Pons (tissue), 1 donor: ENCODE measurements around the gene CCDC88C.

Experiments used
- DNase-seq: peaks from one replicate; pipeline ENCODE4 v3.0.0-alpha.2; 2016; ENCODE audit warnings: low spot score

The CCDC88C gene

DNA sequence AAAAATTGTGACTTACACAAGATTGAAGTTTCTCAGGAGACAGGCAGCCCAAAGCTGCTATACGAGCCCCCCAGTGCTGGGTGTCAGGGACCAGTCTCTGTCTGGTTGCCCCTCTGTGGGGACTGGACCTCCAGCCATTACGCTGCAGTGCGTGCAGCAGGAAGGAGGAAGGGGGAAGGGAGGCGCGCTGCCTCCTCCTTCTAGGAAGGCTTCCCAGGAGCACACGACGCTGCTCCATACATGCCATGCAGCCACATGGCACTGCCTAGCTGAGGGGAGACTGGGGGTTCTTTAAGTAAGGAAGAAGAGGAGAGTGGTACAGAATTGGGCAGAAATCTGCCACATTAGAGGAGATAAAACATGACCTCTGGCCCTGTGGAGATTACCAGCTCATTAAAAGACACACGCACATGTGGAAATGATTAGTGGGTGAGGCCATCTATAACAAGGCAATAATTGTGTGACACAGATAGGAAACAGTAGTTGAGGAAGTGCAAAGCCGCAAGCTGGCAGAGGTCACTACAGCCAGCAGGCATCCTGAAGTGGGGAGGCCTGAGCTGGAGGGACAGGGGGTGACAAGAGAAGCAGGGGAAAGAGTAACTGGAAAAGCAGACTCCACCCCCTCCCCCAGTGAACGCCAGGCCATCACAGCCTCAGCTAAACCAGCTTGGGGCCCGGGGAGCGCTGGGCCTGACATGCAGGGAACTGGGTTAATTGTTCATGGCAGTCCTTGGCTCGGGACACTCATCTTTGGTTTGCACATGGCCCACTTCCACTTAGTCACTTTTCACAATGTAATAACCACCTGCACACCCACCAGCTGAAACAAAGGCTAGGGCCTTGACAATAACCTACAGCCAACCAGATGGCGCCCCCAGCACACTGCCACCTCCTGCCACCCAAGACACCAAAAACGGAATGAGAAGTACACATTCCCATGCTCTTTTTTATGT lies 39.6 kb downstream of the CCDC88C start:
- DNase-seq = peak; percentile 25

DNA sequence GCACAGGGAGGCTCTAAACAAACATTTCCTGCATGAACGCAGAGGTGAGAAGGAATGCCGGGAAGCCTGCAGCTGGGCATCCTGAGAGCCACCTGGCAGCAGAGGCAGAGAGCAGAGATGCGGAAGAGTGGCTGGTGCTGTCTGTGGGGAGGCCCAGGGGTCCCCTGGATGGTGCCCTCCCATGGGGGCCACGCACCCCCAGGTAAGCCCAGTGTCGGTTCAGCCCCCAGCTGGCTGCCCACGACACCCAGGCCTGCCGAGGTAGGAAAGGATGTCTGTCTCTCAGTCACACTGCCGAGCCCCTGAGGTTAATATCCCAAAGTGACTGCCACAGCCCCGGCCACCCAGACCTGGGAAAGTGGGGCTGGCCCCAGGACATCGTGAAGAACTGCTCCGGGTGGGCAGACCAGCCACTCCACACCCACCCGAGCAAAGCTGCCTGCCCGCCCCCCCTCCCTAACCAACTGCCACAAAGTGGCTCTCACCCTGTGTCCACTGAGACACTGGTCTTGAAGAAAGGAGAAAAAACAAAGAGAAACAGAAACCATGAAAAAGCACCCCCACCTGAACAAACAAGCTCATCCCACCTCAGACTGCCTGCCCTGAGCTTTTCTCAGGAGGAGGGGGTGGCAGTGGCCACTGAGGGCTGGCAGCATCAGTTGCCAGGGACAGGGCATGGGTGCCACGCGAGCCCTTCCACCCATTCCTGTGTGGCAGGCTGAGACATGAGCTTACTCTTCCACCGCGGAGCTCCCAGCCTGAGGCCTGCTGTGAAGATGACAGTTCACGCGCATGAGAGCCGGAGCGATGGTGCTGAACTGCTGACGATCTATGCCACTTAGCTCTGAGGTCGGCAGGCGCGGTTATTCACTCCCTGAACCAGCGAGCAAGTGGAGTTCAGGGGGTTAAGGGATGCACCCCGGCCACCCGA lies 40.8 kb downstream of the CCDC88C start:
- no peak for DNase-seq

DNA sequence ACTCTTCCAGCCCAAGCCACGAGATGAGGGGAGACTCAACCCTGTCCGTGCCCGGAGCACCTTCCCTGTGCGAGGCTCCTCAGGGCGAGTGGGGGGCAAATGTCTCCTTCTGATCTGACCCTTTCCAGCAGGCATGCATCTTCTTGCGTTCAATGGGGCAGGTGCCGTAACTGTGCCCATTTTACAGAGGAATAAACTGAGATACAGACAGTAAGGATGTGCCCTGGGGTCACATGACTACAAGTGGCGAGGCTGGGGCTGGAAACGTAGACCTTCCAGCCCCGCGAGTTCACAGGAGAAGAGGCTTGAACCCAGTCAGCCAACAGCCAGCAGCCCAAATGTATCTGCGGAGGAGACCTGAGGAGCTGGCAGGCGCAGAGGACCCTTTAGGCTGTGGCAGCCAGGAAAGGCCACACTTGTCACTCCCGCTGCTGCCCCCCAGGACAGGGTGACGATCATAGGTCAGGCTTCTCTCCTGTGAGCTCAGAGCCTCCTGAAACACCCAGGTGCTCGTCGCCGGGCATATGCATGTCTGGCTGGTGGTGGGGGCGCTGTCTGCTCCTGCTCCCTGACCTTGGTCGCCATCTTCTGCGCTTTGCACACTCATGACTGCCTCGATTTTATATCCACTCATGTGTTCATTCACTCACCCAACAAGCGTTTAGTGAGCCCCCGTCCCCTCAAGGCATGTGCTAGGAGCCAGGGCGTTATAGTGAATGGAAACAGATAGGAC lies 41.7 kb downstream of the CCDC88C start:
- no peak for DNase-seq

DNA sequence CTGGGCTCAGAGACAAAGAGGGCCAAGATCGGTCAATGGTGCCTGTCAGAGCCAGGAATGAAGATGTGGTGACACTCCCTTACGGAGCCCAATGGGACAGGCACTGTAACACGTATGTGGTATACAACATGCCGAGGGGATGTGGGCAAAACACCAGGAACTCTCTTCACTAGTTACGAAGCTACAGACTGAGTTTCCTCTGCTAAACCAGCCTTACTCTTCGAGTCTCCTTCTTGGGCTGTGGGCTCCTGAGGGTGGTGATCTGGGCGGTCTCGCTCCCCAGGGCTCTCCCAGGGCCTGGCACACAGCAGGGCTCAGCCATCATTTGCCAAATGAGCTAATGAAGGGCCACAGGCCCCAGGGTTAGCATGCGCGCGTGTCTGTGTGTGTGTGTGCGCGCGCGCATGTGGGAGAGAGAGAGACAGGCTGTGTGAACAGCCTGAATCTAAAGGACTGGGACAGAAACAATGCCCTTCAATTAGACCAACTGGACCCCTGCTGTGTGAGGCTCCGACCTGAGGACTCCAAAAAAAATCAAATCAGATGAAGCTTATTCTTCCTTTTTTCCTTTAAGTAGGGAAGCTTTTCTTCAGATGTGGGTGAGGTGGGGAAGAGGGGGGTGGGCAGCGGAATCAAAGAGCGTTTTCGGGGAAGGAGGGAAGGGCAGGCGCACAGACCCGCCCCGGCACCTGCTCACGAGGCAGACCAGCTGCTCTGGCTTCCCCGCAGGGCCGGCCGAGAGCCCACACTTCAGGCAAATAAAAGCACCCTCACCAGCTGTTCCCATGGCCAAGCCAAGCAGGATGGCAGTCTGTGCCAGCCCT lies 42.5 kb downstream of the CCDC88C start:
- DNase-seq = no peak

DNA sequence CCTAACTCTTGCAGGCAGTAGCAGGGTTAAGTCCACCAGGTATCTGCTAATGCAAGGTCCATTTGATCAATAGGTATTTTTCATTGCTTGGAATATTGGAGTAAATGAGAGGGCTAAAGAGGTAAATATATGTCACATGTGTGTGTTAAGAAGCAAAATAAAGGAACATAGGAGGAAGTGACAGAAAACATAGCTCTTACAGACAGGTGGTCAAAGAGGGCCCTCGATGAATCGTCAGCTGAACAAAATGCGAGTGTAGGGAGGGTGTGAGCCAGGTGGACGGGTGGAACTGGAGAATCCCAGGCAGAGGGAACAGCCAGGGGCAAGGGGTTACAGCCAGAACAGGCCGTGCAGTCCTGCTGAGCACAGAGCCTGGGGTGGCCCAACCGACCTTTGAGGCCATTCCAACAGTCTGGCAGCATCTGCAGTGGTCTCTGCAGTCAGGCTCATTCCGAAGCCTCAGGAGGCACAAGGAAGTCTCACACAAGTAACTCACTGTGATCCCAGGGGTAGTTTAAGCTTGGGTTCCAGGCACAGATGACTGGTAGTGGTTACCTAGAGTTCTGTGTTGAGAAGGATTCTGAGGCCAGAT lies 43.2 kb downstream of the CCDC88C start:
- DNase-seq = no peak

DNA sequence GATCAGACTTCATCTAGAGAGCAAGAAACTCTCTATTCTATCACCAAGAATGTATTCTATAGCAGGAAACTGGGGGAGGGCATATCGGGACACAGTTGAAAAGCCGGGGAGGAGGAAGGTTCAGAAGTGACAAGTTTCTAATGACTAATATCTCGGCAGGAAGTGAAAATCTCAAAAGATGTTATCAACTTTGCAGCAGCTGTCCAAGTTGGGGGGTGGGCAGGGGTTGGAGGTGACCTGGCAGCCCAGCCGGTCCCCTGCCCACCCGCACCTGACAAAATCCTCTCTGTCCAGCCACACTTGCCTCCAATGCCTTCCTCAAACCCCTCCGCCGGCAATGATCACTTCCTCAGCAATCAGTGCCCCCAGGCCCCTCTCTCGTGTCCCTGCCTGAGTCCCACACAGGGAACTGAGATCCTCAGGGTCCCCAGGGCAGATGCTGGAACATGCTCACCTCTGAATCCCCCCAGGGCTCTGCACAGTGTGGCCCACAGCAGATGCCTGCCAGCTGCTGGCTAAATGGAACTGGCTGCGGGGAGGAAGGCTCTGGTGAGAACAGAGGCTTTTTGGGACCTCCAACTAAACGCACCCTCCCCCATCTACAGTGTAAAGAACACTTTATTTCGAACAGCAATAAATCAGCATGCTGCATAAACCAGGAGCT lies 43.9 kb downstream of the CCDC88C start:
- DNase-seq = no peak

DNA sequence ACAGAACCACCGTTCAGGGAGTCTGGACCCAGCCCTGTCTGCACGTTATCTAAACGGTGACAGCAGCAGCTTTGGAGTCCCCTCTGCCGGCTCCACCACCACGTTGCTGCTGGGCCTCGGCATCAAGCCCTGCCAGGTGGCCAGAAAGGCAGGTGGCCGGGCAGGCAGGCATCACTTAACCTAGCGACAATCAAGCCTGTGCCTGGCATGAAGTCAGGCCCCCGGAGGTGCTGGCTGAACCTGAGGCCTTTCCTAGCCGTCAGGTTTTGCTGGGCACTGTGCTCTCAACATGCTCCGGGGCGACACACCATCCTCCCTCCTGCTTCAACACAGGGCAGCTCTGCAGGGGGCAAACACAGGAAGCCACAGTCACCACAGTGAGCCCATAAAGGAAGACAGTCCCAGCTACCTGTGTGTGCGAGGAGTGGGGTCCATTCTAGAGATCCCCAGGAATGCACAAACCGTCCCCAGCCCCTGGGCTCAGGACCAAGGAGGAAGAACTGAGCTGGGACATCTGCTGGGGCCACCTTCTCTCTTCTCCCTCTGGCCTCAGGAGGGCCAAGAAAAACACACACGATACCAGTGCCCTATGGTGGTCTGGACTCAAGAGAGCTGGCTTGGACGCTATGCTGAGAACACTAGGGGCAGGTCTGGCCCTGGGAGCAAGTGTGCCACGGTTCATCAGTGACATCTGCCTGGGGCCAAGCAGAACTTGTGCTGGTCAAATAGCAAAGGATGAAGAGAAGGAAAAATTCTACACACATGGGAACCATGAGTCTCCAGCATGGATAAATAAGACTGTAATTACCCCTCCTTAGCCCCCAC lies 44.7 kb downstream of the CCDC88C start:
- DNase-seq = no peak

DNA sequence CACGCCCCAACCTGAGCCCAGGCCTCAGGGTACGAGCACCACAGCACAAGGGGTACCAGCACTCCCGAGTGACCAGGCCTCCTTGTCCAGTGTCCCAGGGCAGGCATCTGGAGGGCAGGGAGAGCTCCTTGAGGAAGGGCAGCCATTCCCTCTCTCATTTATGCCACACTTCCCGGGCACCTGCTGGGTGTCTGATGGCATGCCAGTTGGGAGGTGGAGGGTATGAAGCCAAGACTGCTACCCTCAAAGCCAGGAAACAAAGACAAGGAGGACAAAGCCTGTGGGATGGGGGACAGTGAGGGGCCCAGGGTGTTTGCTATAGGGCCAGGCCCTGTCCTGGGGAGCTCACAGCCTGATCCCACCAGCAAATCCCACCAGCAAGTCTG lies 45.6 kb downstream of the CCDC88C start:
- DNase-seq = no peak

DNA sequence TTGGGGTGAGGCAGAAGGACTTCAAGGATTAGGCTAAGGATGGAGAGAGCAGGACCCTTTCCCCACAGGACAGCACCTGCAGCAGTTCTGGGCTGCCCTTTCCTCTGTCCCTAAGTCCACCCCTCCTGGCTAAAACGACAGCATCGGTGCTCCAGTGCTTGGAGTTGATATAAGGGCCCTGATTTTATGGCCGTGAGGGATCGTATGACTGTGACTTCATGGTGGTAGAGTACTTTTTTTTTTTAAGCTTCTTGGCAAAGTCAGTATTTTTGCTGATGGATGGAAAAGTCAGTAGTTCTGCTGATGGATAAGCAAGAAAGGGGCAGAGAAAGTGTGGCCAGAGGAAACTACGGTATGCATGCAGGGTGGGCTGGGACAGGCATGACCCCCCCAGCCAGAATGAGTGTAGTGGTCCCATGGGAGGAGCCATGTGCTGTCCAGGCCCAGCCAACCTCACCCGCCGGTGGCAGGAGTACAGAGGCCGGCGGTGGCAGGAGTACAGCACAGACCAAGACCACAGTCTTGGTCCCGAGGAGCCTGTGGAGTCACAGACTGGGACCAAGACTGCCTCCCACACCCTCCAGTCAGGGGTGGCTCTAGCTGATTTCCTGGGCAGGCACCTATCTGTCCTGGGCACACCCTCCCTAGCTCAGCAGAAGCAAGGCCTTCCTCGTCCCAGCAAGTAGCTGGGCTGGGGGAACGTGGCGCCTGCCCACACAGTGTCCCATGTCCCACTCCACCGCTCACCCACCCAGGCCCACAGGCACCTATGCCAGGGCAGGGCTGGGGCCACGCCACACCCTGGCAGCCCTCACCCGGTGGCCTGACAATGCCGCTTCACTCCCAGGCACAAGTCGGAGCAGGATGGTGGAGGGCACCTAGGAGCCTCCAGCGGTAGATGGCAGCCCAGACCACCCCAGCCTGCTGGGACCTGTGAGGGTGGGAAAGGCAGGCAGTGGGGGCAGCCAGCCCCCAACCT lies 46.3 kb downstream of the CCDC88C start:
- no peak for DNase-seq

DNA sequence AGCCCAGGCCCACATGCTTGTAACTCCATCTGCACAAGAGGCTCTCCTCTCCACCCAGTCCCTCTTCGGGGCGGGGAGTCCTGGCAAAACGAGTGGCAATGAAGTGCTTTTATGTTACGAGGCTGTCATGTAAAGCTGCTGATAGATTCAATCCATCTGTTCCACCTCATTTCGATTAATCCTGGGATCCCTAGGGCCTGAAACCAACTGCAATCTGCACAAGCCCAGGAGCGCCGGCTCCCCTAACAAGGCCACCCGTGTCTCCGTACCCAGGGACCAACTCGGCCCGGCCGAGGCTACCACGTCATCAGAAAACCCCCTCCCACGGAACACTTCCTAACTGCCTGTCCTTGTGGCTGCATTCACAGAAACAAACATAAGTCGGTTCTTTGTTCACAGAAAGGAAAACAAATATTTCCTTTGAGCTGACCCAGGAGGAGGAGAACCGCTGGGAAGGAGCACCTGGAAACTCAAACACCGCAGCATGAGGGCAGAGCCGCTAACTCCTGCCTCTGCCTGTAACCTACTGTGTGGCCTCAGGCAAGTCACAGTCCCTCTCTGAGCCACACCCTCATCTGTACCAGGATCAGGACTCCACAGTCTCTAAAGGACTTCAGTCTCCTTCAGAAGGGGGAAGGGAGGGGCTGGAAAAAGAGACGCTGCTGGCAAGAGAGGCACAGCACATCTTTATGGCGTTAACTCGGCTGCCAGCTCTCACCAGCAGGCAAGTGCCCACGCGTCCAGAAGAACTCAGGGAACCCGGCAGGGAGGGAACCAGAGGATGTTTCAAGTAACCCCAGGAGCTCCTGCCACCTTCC lies 47.8 kb downstream of the CCDC88C start:
- DNase-seq = peak; percentile 23

DNA sequence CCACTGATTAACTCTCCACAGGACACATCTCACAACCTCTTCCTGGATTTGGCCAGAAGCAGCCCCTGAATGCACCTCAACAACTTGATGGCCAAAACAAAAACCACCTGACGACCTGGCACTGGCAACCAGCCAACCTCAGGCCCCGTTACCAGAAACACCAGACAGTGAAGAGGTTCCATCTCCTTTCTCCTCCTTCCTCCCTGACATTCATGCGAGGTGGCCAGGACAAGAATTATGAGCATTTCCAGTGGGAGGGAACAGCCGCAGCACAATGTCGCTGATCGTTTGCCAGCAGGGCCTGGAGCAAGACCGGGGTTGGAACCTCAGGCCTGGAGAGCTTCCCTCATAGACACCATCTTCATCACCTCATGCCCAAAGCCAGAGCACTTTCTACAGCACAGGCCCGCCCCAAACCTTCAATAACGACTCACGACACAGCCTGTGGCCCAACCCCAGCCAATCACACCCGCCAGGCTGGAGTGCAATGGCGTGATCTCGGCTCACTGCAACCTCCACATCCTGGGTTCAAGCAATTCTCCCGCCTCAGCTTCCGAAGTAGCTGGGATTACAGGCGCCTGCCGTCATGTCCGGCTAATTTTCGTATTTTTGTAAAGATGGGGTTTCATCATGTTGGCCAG lies 48.7 kb downstream of the CCDC88C start:
- DNase-seq = no peak

DNA sequence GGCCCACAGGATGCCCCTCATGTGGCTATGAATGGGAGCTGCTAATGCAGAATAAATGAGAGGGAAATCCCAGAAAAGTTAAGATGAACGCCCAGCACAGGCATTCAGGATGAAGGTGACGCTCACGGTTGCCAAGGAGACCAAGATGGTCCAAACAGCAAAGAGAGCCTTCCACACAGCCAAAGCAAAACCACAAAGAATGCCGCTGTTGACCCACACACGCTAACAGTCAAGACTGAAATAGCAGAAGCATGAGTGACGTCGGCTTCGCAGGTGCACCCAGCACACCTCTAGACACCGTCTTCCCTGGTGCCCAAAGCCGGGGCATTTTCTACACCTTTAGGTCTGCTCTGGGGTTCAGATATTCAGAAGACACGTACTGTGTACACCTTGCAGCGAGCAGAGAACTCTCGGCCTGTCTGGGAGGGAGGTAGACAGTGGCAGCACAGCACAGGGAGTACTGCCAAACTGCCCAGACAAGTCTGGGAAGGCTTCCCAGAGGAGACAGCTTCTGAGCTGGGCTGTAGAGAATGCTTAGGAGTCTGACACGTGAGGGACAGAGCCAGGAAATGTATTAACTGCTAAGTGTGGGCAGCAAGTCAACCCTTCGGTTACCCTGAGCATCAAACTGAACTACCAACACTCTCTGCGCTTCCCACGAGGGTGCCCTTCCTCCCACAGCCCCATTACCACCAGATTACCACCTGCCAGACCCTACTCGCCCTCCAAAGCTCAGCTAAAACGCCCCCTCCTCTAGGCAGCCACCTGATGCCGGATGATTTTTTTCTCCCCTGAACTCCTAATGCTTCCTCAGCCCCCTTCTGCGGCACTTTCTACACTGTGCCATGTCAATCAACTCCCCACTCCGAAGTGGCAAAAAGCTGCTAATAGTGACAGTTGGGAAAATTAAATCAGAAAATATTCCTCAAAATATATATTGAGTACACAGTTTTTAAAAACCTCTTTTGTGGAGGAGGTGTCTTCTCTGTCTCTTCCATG lies 50.1 kb downstream of the CCDC88C start:
- no peak for DNase-seq

DNA sequence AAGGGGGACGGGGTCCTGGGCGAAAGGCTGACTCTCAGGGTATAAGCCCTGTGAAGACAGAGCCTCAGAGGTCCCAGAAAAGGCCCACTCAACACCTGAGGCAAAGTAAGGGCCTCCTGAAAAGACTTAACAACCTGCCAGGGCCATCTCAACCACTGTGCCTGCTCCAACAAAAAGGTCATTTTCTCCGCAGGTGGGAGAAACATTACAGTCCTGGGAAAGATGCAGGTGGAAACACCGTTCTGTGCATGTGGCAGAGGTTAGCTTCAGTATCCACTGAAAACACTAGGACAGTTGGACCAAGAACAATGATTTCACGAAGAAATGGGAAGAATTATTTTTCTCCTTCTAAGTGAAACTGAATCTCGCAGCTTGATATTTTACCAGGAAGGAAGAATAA lies 50.9 kb downstream of the CCDC88C start:
- DNase-seq = no peak

DNA sequence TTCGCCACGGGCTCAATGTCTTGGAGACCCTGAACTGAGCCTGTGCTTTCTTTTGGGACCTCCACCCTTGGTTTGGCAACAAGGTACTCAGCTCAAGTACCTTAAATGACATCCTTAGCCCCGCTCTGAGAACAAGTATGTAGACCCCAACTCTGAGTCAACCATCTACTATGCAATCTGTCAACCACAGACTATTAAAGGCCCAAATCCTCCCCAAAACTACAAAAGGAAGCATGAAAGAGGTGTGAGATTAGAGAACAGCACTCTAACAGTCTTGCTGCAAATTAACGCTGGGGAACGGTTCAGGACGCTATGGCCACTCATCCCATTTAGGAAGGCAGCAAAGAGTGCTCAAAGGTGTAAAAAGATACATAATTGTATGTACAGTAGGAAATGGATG lies 52.1 kb downstream of the CCDC88C start:
- DNase-seq = no peak

DNA sequence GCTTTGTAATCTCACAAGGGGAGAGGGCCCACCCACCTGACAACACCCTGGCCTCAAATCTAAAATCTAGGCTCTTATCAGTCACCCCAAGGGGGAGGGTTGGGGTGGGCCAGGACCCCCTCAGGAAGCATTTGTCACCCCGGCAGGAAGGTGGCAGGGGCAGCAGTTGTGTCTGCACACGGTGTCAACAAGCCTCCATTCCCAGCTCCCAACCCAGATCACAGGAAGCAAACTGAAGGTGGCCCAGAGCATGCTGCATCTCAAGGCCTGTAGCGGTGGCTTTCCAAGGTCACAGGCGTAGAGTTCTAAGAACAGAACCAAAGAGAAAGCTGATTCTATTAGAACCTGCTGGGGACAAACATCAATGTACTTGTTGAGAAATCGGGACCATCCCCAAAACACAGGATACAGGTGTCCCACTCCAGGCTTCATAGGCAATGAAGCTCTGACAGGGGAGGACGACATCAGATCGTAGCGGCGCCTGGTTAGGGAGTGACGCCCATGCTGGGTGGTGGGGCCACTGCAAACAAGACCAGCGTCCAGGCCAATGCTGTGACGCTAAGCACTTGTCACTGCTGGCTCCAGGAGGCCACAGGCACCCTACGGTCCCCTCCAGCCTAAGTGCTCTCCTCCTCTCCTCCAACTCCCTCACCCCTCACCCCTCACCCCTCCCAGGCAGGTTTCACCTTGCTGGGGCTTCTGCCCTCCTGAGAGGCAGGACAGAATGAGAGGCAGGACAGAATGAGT lies 52.9 kb downstream of the CCDC88C start:
- DNase-seq = no peak
